Liver (tissue), 9 donors: ENCODE measurements around the gene ZNF776. TPM values are rescaled to one million over a fixed set of nuclear protein-coding genes. Genes with fewer than 3 reads are reported as not detected.
A peak's percentile ranks its signal among the peaks of the same experiment; 100 is the strongest.

Source experiments
- DNase-seq: peaks from one replicate; pipeline ENCODE4 v3.0.0-alpha.2; 2017; ENCODE audit warnings: low spot score
- H3K27ac ChIP-seq, 2 donors: one replicate each; pipeline ENCODE4 v1.7.0; 2013; ENCODE audit warnings: inconsistent platforms in 2 of 2, low read length in 2 of 2, control low read depth in 1 of 2, low read depth in 1 of 2, mild to moderate bottlenecking in 1 of 2
- H3K27me3 ChIP-seq, 4 donors: one replicate each; pipeline versions ENCODE4 v1.6.1 to v1.7.0; 2013; ENCODE audit warnings: low read length in 3 of 4, inconsistent platforms in 1 of 4, mild to moderate bottlenecking in 1 of 4, moderate library complexity in 1 of 4; ENCODE audit not compliant: control insufficient read depth in 4 of 4, insufficient read depth in 4 of 4
- H3K36me3 ChIP-seq, 4 donors: one replicate each; pipeline versions ENCODE4 v1.6.1 to v1.7.0; 2013; ENCODE audit warnings: low read length in 3 of 4, mild to moderate bottlenecking in 3 of 4, low read depth in 1 of 4, moderate library complexity in 1 of 4; ENCODE audit not compliant: control insufficient read depth in 4 of 4, insufficient read depth in 3 of 4
- H3K4me1 ChIP-seq, 4 donors: one replicate each; pipeline versions ENCODE4 v1.6.1 to v1.7.0; 2013; ENCODE audit warnings: low read length in 3 of 4, mild to moderate bottlenecking in 3 of 4, moderate library complexity in 1 of 4; ENCODE audit not compliant: control insufficient read depth in 4 of 4, insufficient read depth in 4 of 4
- H3K4me3 ChIP-seq, 3 donors: one replicate each; pipeline versions ENCODE4 v1.6.1 to v1.7.0; 2013; ENCODE audit warnings: low read length in 3 of 3, control low read depth in 1 of 3, low read depth in 1 of 3, mild to moderate bottlenecking in 1 of 3
- H3K9ac ChIP-seq, 2 donors: one replicate each; pipeline ENCODE4 v1.7.0; 2013; ENCODE audit warnings: low read length in 2 of 2, mild to moderate bottlenecking in 2 of 2, moderate library complexity in 2 of 2, control low read depth in 1 of 2, low read depth in 1 of 2
- H3K9me3 ChIP-seq, 4 donors: one replicate each; pipeline versions ENCODE4 v1.6.1 to v1.7.0; 2013; ENCODE audit warnings: low read length in 3 of 4; ENCODE audit not compliant: control insufficient read depth in 4 of 4
- CTCF ChIP-seq: fragments of 150-350 bp; IDR thresholded peaks from 2 replicates; pipeline ENCODE4 v1.5.1; 2017; ENCODE audit warnings: improper control_type of control experiment, low read depth, low read length; ENCODE audit not compliant: missing input control
- EGR1 ChIP-seq, 2 donors: IDR thresholded peaks; 2 replicates each; pipeline ENCODE4 v1.6.1; 2016 to 2018; ENCODE audit warnings: antibody characterized with exemption in 2 of 2, low read depth in 2 of 2
- FOXA1 ChIP-seq: IDR thresholded peaks from 2 replicates; pipeline ENCODE4 v1.6.1; 2016; ENCODE audit warnings: antibody characterized with exemption
- FOXA2 ChIP-seq: IDR thresholded peaks from 2 replicates; pipeline ENCODE4 v1.6.1; 2016; ENCODE audit warnings: antibody characterized with exemption
- GABPA ChIP-seq, 2 donors: IDR thresholded peaks in 1 of 2; conservative IDR thresholded peaks in 1 of 2; 2 replicates each; pipeline ENCODE4 v1.6.1; 2016; ENCODE audit warnings: antibody characterized with exemption in 2 of 2, mild to moderate bottlenecking in 1 of 2, moderate library complexity in 1 of 2
- HNF4A ChIP-seq, 2 donors: conservative IDR thresholded peaks; 2 replicates each; pipeline ENCODE4 v1.6.1; 2016; ENCODE audit warnings: antibody characterized with exemption in 2 of 2, mild to moderate bottlenecking in 2 of 2
- JUND ChIP-seq, 2 donors: IDR thresholded peaks; 2 replicates each; pipeline ENCODE4 v1.6.1; 2016; ENCODE audit warnings: antibody characterized with exemption in 2 of 2
- MAX ChIP-seq: IDR thresholded peaks from 2 replicates; pipeline ENCODE4 v1.6.1; 2016; ENCODE audit warnings: antibody characterized with exemption
- NR2F2 ChIP-seq: IDR thresholded peaks from 2 replicates; pipeline ENCODE4 v1.6.1; 2016; ENCODE audit warnings: antibody characterized with exemption
- REST ChIP-seq: IDR thresholded peaks from 2 replicates; pipeline ENCODE4 v1.6.1; 2016; ENCODE audit warnings: antibody characterized with exemption, mild to moderate bottlenecking
- RXRA ChIP-seq, 2 donors: IDR thresholded peaks; 2 replicates each; pipeline ENCODE4 v1.6.1; 2017 to 2018; ENCODE audit warnings: antibody characterized with exemption in 2 of 2, mild to moderate bottlenecking in 1 of 2
- SP1 ChIP-seq: IDR thresholded peaks from 2 replicates; pipeline ENCODE4 v1.6.1; 2018; ENCODE audit warnings: antibody characterized with exemption, mild to moderate bottlenecking
- YY1 ChIP-seq: IDR thresholded peaks from 2 replicates; pipeline ENCODE4 v1.6.1; 2016; ENCODE audit warnings: antibody characterized with exemption, mild to moderate bottlenecking
- ZBTB33 ChIP-seq: IDR thresholded peaks from 2 replicates; pipeline ENCODE4 v1.6.1; 2016; ENCODE audit warnings: antibody characterized with exemption
- WGBS: extraction: QIAGEN DNeasy Blood & Tissue Kit; methylation state at CpG from one replicate; pipeline ENCODE4 v1.1.7; 2013; 5-methylcytosine and 5-hydroxymethylcytosine counted together
- polyA plus RNA-seq, 2 donors: library from polyadenylated mRNA; stranded (reverse) in 1 of 2; unstranded in 1 of 2; fragments of 200-250 nt in 1 of 2; fragments of >200 nt in 1 of 2; fragmentation: Nextera tagmentation in 1 of 2; extraction: Ambion mirVana in 1 of 2; gene quantifications; one replicate each; pipeline versions ENCODE4 v1.2.1 to v1.2.3, GENCODE V29; 2013 to 2015
- total RNA-seq, 2 donors: library from RNA; depleted of rRNA; stranded (reverse); fragments of >200 nt; gene quantifications; one replicate each; pipeline ENCODE4 v1.2.3, GENCODE V29; 2014
- donor health status: healthy.
- donor health status: healthy.
- donor health status: healthy.
- donor health status: healthy.
- donor health status: healthy.

ZNF776 gene
- total and polyA plus RNA-seq, 4 donors: 2.0 to 20.3 (median 6.4) TPM

GRCh38 chr19:57776764-57777296, 30.2 kb downstream of the ZNF776 start:
- peaks cover 1 to 43% (median 25%) of the 10 kb centered on the region in 4 donors for H3K9me3 ChIP-seq
- no peak overlapping the region for H3K27ac ChIP-seq
- TF ChIP-seq FOXA2 (no peak), GABPA (IDR thresholded peaks at IDR 0.05 in 1 of 2, conservative IDR thresholded peaks at IDR 0.05 in 1 of 2) (no peak), RXRA (IDR thresholded peaks at IDR 0.05) (no peak), ZBTB33 (no peak), SP1 (no peak), JUND (IDR thresholded peaks at IDR 0.05) (no peak), EGR1 (IDR thresholded peaks at IDR 0.05; ENCODE audit: low read depth in 2 of 2) (no peak)
- peak overlapping the region in 2 of 3 donors; percentile 9 to 19 for H3K4me3 ChIP-seq
- H3K27me3 ChIP-seq: no peaks in the 10 kb centered on the region
- H3K4me1 ChIP-seq: no peaks in the 10 kb centered on the region
- no peak for DNase-seq
- no peak overlapping the region for H3K9ac ChIP-seq
- 89% methylated on average over 6 of the region's 6 CpGs for WGBS
- peaks cover 2 to 64% (median 53%) of the 10 kb centered on the region in 4 donors for H3K36me3 ChIP-seq

GRCh38 chr19:57778336-57778735, 31.7 kb downstream of the ZNF776 start:
- peak overlapping the region in 2 of 3 donors; percentile 49 to 53 for H3K4me3 ChIP-seq
- WGBS: 97% methylated on average over 4 of the region's 4 CpGs
- H3K36me3 ChIP-seq: peaks cover 2 to 56% (median 49%) of the 10 kb centered on the region in 4 donors
- H3K27me3 ChIP-seq: no peaks in the 10 kb centered on the region
- TF ChIP-seq MAX (no peak), NR2F2 (no peak), CTCF (no peak), FOXA1 (no peak), HNF4A (conservative IDR thresholded peaks at IDR 0.05) (no peak), YY1 (no peak), RXRA (IDR thresholded peaks at IDR 0.05) (no peak), SP1 (no peak), JUND (IDR thresholded peaks at IDR 0.05) (no peak), REST (no peak)
- no peak overlapping the region for H3K27ac ChIP-seq
- H3K9me3 ChIP-seq: peaks cover 1 to 43% (median 25%) of the 10 kb centered on the region in 4 donors
- no peaks in the 10 kb centered on the region for H3K4me1 ChIP-seq
- no peak overlapping the region for H3K9ac ChIP-seq
- no peak for DNase-seq
